ENCODE measurements around the gene DMRT2. TPM values are rescaled to one million over a fixed set of nuclear protein-coding genes. Genes with fewer than 3 reads are reported as not detected.

Gene DMRT2
- total and polyA plus RNA-seq, 2 of the 8 experiments (the other 6 are each of a cell fraction or from before 2014, with no cell fraction given), result 0.29 to 0.93 TPM

GRCh38 chr9:1002678-1003077 is 47.5 kb upstream of the DMRT2 start:
- H3K36me3 ChIP-seq (ENCODE audit: control insufficient read depth in 2 of 4, insufficient read depth in 4 of 4, low read length in 3 of 4), result no peaks in the 10 kb centered on the region
- no peak overlapping the region for H2AK5ac ChIP-seq (ENCODE audit: low read depth, low read length)
- H2BK5ac ChIP-seq (ENCODE audit: low read depth, low read length), result no peak overlapping the region
- H3K79me1 ChIP-seq (ENCODE audit: low read depth, low read length), result no peaks in the 10 kb centered on the region
- H3K27me3 ChIP-seq (replicated peaks in 1 of 4; ENCODE audit: control insufficient read depth in 3 of 4, extremely low read depth in 1 of 4, insufficient read depth in 3 of 4, low read length in 3 of 4), result no peaks in the 10 kb centered on the region
- no peak overlapping the region for H2BK120ac ChIP-seq (replicated peaks; ENCODE audit: low read depth, low read length)
- H3K14ac ChIP-seq (ENCODE audit: insufficient read length), result no peak overlapping the region
- H3K79me2 ChIP-seq (ENCODE audit: control insufficient read depth in 1 of 2, insufficient read depth in 2 of 2, low read length in 2 of 2), result no peaks in the 10 kb centered on the region
- H2AFZ ChIP-seq (ENCODE audit: low read length), result no peak overlapping the region
- H3K4me2 ChIP-seq (ENCODE audit: insufficient read depth in 1 of 2, low read depth in 2 of 2, low read length in 2 of 2), result no peak overlapping the region
- no peak overlapping the region for H3K9ac ChIP-seq (replicated peaks in 1 of 4; ENCODE audit: extremely low read depth in 1 of 4, low read depth in 3 of 4, low read length in 3 of 4)
- H3K4me3 ChIP-seq (ENCODE audit: extremely low read depth in 1 of 4, insufficient read depth in 2 of 4, low read depth in 3 of 4, low read length in 4 of 4), result no peak overlapping the region
- no peak for DNase-seq (ENCODE audit: low read depth in 1 of 2, low spot score in 2 of 2)
- WGBS, 2 experiments (ENCODE audit: extremely low coverage in 1 of 2, insufficient coverage in 1 of 2, insufficient read length in 1 of 2, insufficient replicate concordance in 2 of 2, low coverage in 1 of 2, low lambda C conversion rate in 2 of 2, missing lambda C conversion rate in 1 of 2), result 89% methylated on average over 2 of the region's 2 CpGs; no CpG with 5 or more reads in 1 of the 2 experiments
- H3K18ac ChIP-seq (ENCODE audit: extremely low read depth, low read length), result no peak overlapping the region
- no peak overlapping the region for H2BK15ac ChIP-seq (ENCODE audit: low read length)
- no peak overlapping the region for H3K4ac ChIP-seq (replicated peaks; ENCODE audit: insufficient read length, low read depth, low read length)
- H2BK12ac ChIP-seq (ENCODE audit: low read depth, low read length), result no peak overlapping the region
- H3K56ac ChIP-seq (replicated peaks; ENCODE audit: insufficient read length, low read depth, low read length), result no peak overlapping the region
- H3K27ac ChIP-seq (ENCODE audit: low read depth, low read length), result no peak overlapping the region
- TF ChIP-seq NRF1 (IDR thresholded peaks at IDR 0.05; ENCODE audit: low read depth, low read length) (no peak), SP1 (IDR thresholded peaks at IDR 0.05; ENCODE audit: low read depth, low read length) (no peak), EGR1 (IDR thresholded peaks at IDR 0.05; ENCODE audit: borderline replicate concordance, low read depth, low read length) (no peak), FOSL1 (IDR thresholded peaks at IDR 0.05; ENCODE audit: insufficient read depth, low read depth, low read length) (no peak), CTBP2 (IDR thresholded peaks at IDR 0.05; ENCODE audit: borderline replicate concordance, insufficient read depth, insufficient read length, low read length) (no peak), GABPA (IDR thresholded peaks at IDR 0.05; ENCODE audit: borderline replicate concordance, insufficient read depth, low read length) (no peak), ATF3 (IDR thresholded peaks at IDR 0.05; ENCODE audit: insufficient read depth, low read depth, low read length) (no peak), CEBPB (IDR thresholded peaks at IDR 0.05; ENCODE audit: low read depth, low read length) (no peak), CBX5 (IDR thresholded peaks at IDR 0.05; ENCODE audit: low read depth, low read length) (no peak), KDM1A (IDR thresholded peaks at IDR 0.05; ENCODE audit: borderline replicate concordance, low read length) (no peak)
- TF ChIP-seq, protein P1, sequence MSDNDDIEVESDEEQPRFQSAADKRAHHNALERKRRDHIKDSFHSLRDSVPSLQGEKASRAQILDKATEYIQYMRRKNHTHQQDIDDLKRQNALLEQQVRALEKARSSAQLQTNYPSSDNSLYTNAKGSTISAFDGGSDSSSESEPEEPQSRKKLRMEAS (IDR thresholded peaks at IDR 0.05), result no peak
- TF ChIP-seq, protein P2, sequence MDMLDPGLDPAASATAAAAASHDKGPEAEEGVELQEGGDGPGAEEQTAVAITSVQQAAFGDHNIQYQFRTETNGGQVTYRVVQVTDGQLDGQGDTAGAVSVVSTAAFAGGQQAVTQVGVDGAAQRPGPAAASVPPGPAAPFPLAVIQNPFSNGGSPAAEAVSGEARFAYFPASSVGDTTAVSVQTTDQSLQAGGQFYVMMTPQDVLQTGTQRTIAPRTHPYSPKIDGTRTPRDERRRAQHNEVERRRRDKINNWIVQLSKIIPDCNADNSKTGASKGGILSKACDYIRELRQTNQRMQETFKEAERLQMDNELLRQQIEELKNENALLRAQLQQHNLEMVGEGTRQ (IDR thresholded peaks at IDR 0.05; ENCODE audit: low read length), result no peak
- ChIA-PET POLR2A (ENCODE audit: partially characterized antibody) (no interaction called here), CTCF (ENCODE audit: partially characterized antibody) (interaction anchor here (1.3 to 4.4 kb wide), 5 partner anchors 24 to 109 kb away, joined by 4 to 57 read pairs (median 10); partner anchors contain the start of gene DMRT3)
- no peak overlapping the region for H3K23ac ChIP-seq (ENCODE audit: insufficient read length)
- H3K23me2 ChIP-seq (ENCODE audit: low read depth, low read length), result 0 out of 2 replicates have a peak, but pooled peaks cover 2% of the 10 kb centered on the region
- FAIRE-seq, result no peak
- no peak overlapping the region for H4K5ac ChIP-seq (ENCODE audit: insufficient read length, low read depth, low read length)
- no peaks in the 10 kb centered on the region for H4K20me1 ChIP-seq (replicated peaks in 1 of 2; ENCODE audit: control insufficient read depth in 1 of 2, insufficient read depth in 2 of 2, low read length in 2 of 2)
- peaks cover 36 to 38% of the 10 kb centered on the region in 2 experiments for H3K9me3 ChIP-seq (ENCODE audit: insufficient read depth in 2 of 2, low read depth in 1 of 2, low read length in 1 of 2)
- no peak overlapping the region for H4K91ac ChIP-seq (replicated peaks; ENCODE audit: insufficient read length, low read length)
- H3K4me1 ChIP-seq (replicated peaks in 1 of 4; ENCODE audit: control insufficient read depth in 3 of 4, insufficient read depth in 4 of 4, low read length in 3 of 4), result no peaks in the 10 kb centered on the region
- no peak overlapping the region for H4K8ac ChIP-seq (ENCODE audit: extremely low read depth, insufficient read depth, low read length)
- no peak overlapping the region for H2BK20ac ChIP-seq (ENCODE audit: low read length)

Measured in H1 (cell line).